DND-41 (cell line): ENCODE data around the gene GREM2.

Source experiments
- ATAC-seq: fragments of 200-7000 bp; cut with Tn5 transposase; 3 replicates; pipeline ENCODE4 v1.9.1; 2021; ENCODE audit warnings: low read depth; ENCODE audit not compliant: insufficient read depth
- DNase-seq: peaks from one replicate; pipeline ENCODE4 v3.0.0-alpha.2; 2020
- H2AFZ ChIP-seq: 2 replicates; pipeline ENCODE4 v1.6.0; 2012; ENCODE audit warnings: low read depth, low read length
- H3K27ac ChIP-seq: 2 replicates; pipeline ENCODE4 v1.5.1; 2012; ENCODE audit warnings: low read length, inconsistent platforms
- H3K27me3 ChIP-seq: fragments of 200-600 bp; sonication (generic); 2 replicates; pipeline ENCODE4 v1.6.0; 2012; ENCODE audit warnings: low read length, mild to moderate bottlenecking, inconsistent platforms; ENCODE audit not compliant: insufficient read depth, poor library complexity
- H3K36me3 ChIP-seq: 2 replicates; pipeline ENCODE4 v1.5.1; 2012; ENCODE audit warnings: low read length, inconsistent platforms; ENCODE audit not compliant: insufficient read depth
- H3K4me1 ChIP-seq: 2 replicates; pipeline ENCODE4 v1.5.1; 2012; ENCODE audit warnings: mild to moderate bottlenecking, low read length; ENCODE audit not compliant: insufficient read depth
- H3K4me2 ChIP-seq: 2 replicates; pipeline ENCODE4 v1.6.0; 2012; ENCODE audit warnings: mild to moderate bottlenecking, moderate library complexity, low read length, inconsistent platforms; ENCODE audit not compliant: insufficient read depth
- H3K4me3 ChIP-seq, 2 experiments: fragments of 200-600 bp in 1 of 2; shearing (Covaris generic) in 1 of 2; 2 replicates each; pipeline ENCODE4 v1.5.1; 2012 to 2016; ENCODE audit warnings: inconsistent platforms in 2 of 2, low read length in 2 of 2, mild to moderate bottlenecking in 2 of 2, low read depth in 1 of 2, moderate library complexity in 1 of 2
- H3K79me2 ChIP-seq: 2 replicates; pipeline ENCODE4 v1.6.0; 2012; ENCODE audit warnings: low read length, inconsistent platforms; ENCODE audit not compliant: insufficient read depth
- H3K9ac ChIP-seq: 2 replicates; pipeline ENCODE4 v1.6.0; 2012; ENCODE audit warnings: low read depth, mild to moderate bottlenecking, inconsistent platforms, low read length, moderate library complexity
- H3K9me3 ChIP-seq: 2 replicates; pipeline ENCODE4 v1.5.1; 2012; ENCODE audit warnings: low read length, moderate library complexity, mild to moderate bottlenecking, inconsistent platforms; ENCODE audit not compliant: insufficient read depth, severe bottlenecking
- H4K20me1 ChIP-seq: 2 replicates; pipeline ENCODE4 v1.6.0; 2012; ENCODE audit warnings: low read length; ENCODE audit not compliant: insufficient read depth
- EZH2 ChIP-seq: IDR thresholded peaks from 3 replicates; pipeline ENCODE4 v1.6.1; 2012; ENCODE audit warnings: borderline replicate concordance, low read depth, mild to moderate bottlenecking, moderate library complexity, low read length, inconsistent platforms; ENCODE audit not compliant: severe bottlenecking
- TF ChIP-seq, protein P1 (sequence below): IDR thresholded peaks from 2 replicates; pipeline ENCODE4 v1.5.1; 2012; ENCODE audit warnings: borderline replicate concordance, low read length, moderate library complexity, mild to moderate bottlenecking; ENCODE audit not compliant: poor library complexity, severe bottlenecking; ENCODE audit errors: extremely low read depth

GREM2 gene

GRCh38 chr1:240522122-240522822, 89.7 kb downstream of the GREM2 start:
- Histone ChIP-seq H3K4me1 (peaks cover 9% of the 10 kb centered on the region), H3K4me2 (no peak overlapping the region), H3K9me3 (peaks cover 2% of the 10 kb centered on the region), H2AFZ (no peak overlapping the region), H3K79me2 (no peaks in the 10 kb centered on the region), H3K36me3 (no peaks in the 10 kb centered on the region), H3K27me3 (no peaks in the 10 kb centered on the region), H4K20me1 (no peaks in the 10 kb centered on the region), H3K4me3 (no peak overlapping the region), H3K9ac (no peak overlapping the region), H3K27ac (no peak overlapping the region)
- TF ChIP-seq EZH2 = no peak
- TF ChIP-seq, protein P1, sequence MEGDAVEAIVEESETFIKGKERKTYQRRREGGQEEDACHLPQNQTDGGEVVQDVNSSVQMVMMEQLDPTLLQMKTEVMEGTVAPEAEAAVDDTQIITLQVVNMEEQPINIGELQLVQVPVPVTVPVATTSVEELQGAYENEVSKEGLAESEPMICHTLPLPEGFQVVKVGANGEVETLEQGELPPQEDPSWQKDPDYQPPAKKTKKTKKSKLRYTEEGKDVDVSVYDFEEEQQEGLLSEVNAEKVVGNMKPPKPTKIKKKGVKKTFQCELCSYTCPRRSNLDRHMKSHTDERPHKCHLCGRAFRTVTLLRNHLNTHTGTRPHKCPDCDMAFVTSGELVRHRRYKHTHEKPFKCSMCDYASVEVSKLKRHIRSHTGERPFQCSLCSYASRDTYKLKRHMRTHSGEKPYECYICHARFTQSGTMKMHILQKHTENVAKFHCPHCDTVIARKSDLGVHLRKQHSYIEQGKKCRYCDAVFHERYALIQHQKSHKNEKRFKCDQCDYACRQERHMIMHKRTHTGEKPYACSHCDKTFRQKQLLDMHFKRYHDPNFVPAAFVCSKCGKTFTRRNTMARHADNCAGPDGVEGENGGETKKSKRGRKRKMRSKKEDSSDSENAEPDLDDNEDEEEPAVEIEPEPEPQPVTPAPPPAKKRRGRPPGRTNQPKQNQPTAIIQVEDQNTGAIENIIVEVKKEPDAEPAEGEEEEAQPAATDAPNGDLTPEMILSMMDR = no peak
- DNase-seq (no peak), ATAC-seq (no peak)

GRCh38 chr1:240517891-240518290, 94.1 kb downstream of the GREM2 start:
- Histone ChIP-seq H3K9me3 (peaks cover 2% of the 10 kb centered on the region), H3K79me2 (no peaks in the 10 kb centered on the region), H3K27ac (no peak overlapping the region), H3K36me3 (no peaks in the 10 kb centered on the region), H3K4me2 (no peak overlapping the region), H2AFZ (no peak overlapping the region), H4K20me1 (no peaks in the 10 kb centered on the region), H3K4me3 (no peak overlapping the region), H3K4me1 (peaks cover 5% of the 10 kb centered on the region), H3K27me3 (no peaks in the 10 kb centered on the region), H3K9ac (no peak overlapping the region)
- TF ChIP-seq, protein P1 = no peak
- TF ChIP-seq EZH2 = no peak
- DNase-seq = no peak
- ATAC-seq = no peak

GRCh38 chr1:240516069-240516468, 95.9 kb downstream of the GREM2 start:
- DNase-seq (no peak), ATAC-seq (no peak)
- no peak overlapping the region for H2AFZ ChIP-seq
- no peaks in the 10 kb centered on the region for H4K20me1 ChIP-seq
- TF ChIP-seq EZH2 = no peak
- TF ChIP-seq, protein P1 = no peak
- no peak overlapping the region for H3K4me2 ChIP-seq
- H3K4me1 ChIP-seq = no peaks in the 10 kb centered on the region
- no peak overlapping the region for H3K9ac ChIP-seq
- H3K79me2 ChIP-seq = no peaks in the 10 kb centered on the region
- no peak overlapping the region for H3K4me3 ChIP-seq
- no peaks in the 10 kb centered on the region for H3K36me3 ChIP-seq
- H3K27me3 ChIP-seq = no peaks in the 10 kb centered on the region
- H3K9me3 ChIP-seq = no peaks in the 10 kb centered on the region
- no peak overlapping the region for H3K27ac ChIP-seq

- no peak; the same call in 2 of the 3 replicates for ATAC-seq
- H3K27me3 ChIP-seq = no peaks in the 10 kb centered on the region
- no peaks in the 10 kb centered on the region for H3K79me2 ChIP-seq
- no peak for TF ChIP-seq EZH2
- TF ChIP-seq, protein P1 = no peak
- H2AFZ ChIP-seq = no peak overlapping the region
- H3K36me3 ChIP-seq = no peaks in the 10 kb centered on the region
- no peak overlapping the region for H3K4me2 ChIP-seq
- H3K4me1 ChIP-seq = no peaks in the 10 kb centered on the region
- no peak for DNase-seq
- H3K9ac ChIP-seq = no peak overlapping the region
- no peaks in the 10 kb centered on the region for H4K20me1 ChIP-seq
- H3K9me3 ChIP-seq = no peaks in the 10 kb centered on the region
- H3K27ac ChIP-seq = no peak overlapping the region
- no peak overlapping the region for H3K4me3 ChIP-seq
Observed at GRCh38 chr1:240515505-240515904, 96.5 kb downstream of the GREM2 start.
